COLO668 (cell line): ENCODE measurements around the gene HEPHL1.
A peak's percentile ranks its signal among the peaks of the same experiment; 100 is the strongest.
"Not testable (repeated sequence)": the region's sequence is repeated elsewhere in the genome, so short reads cannot be mapped to it uniquely, and the experiment has no call there.

Source experiments
- DNase-seq: peaks from one replicate; lab custom pipeline; 2025; ENCODE audit not compliant: unreplicated experiment; lab: John Stamatoyannopoulos, UW

The HEPHL1 gene

GRCh38 chr11:94088906-94089305 is 67.8 kb downstream of the HEPHL1 start:
- no peak for DNase-seq

- DNase-seq, result no peak
Measured at GRCh38 chr11:94089341-94089740, 68.2 kb downstream of the HEPHL1 start.

GRCh38 chr11:94090401-94090800 is 69.2 kb downstream of the HEPHL1 start:
- no peak for DNase-seq

- no peak for DNase-seq
Measured at GRCh38 chr11:94091091-94091490, 69.9 kb downstream of the HEPHL1 start.

- DNase-seq, result peak; percentile 10
Measured at GRCh38 chr11:94100253-94100652, 79.1 kb downstream of the HEPHL1 start.

GRCh38 chr11:94103471-94103870 is 82.3 kb downstream of the HEPHL1 start:
- DNase-seq, result no peak

GRCh38 chr11:94104734-94105133 is 83.6 kb downstream of the HEPHL1 start:
- no peak for DNase-seq

GRCh38 chr11:94106716-94107115 is 85.6 kb downstream of the HEPHL1 start:
- DNase-seq, result no peak

GRCh38 chr11:94107363-94107762 is 86.2 kb downstream of the HEPHL1 start:
- no peak for DNase-seq

GRCh38 chr11:94111241-94111640 is 90.1 kb downstream of the HEPHL1 start:
- DNase-seq, result no peak

- no peak for DNase-seq
Measured at GRCh38 chr11:94111660-94112059, 90.5 kb downstream of the HEPHL1 start.

- no peak for DNase-seq
Measured at GRCh38 chr11:94112206-94112953, 91.2 kb downstream of the HEPHL1 start.

GRCh38 chr11:94117197-94117574 is 96.0 kb downstream of the HEPHL1 start:
- no peak for DNase-seq

- no peak for DNase-seq
Measured at GRCh38 chr11:94117871-94118270, 96.7 kb downstream of the HEPHL1 start.

- DNase-seq, result not testable (repeated sequence)
Measured at GRCh38 chr11:94119676-94120075, 98.5 kb downstream of the HEPHL1 start.

GRCh38 chr11:94120516-94120915 is 99.4 kb downstream of the HEPHL1 start:
- DNase-seq, result not testable (repeated sequence)

GRCh38 chr11:94120946-94121345 is 99.8 kb downstream of the HEPHL1 start:
- no peak for DNase-seq

GRCh38 chr11:94125407-94126115 is 104.4 kb downstream of the HEPHL1 start:
- no peak for DNase-seq

- DNase-seq, result no peak
Measured at GRCh38 chr11:94127638-94128037, 106.5 kb downstream of the HEPHL1 start.

- peak; percentile 59 for DNase-seq
Measured at GRCh38 chr11:94128291-94128745, 107.2 kb downstream of the HEPHL1 start.

- peak; percentile 88 for DNase-seq
Measured at GRCh38 chr11:94128746-94129511, 107.8 kb downstream of the HEPHL1 start, which contains the start of gene PANX1. Gene PANX1, plus strand, starts transcription at chr11:94128841. Its CDS starts 472 bp downstream, at chr11:94129313.
